AG09309 (cell line): ENCODE results near the gene FAM78A.
"Not testable (repeated sequence)": the region's sequence is repeated elsewhere in the genome, so short reads cannot be mapped to it uniquely, and the experiment has no call there.

Experiments
- DNase-seq: peaks from one replicate; pipeline ENCODE4 v3.0.0-alpha.2; 2010; ENCODE audit warnings: low read depth
- H3K4me3 ChIP-seq: 2 replicates; pipeline ENCODE4 v1.5.1; 2011; ENCODE audit warnings: mild to moderate bottlenecking, low read depth, low read length, moderate library complexity; ENCODE audit not compliant: control insufficient read depth
- CTCF ChIP-seq: IDR thresholded peaks from 2 replicates; pipeline ENCODE4 v1.5.1; 2011; ENCODE audit warnings: mild to moderate bottlenecking, low read depth, low read length, inconsistent platforms; ENCODE audit not compliant: insufficient read depth, control insufficient read depth; ENCODE audit errors: missing control alignments

FAM78A gene

GRCh38 chr9:131273856-131274673 is 2.2 kb downstream of the FAM78A start:
- no peak for DNase-seq
- TF ChIP-seq CTCF = no peak
- no peak overlapping the region for H3K4me3 ChIP-seq

- no peak overlapping the region for H3K4me3 ChIP-seq
- no peak for TF ChIP-seq CTCF
- no peak for DNase-seq
Measured at GRCh38 chr9:131273146-131273855, 3.0 kb downstream of the FAM78A start.

- no peak overlapping the region for H3K4me3 ChIP-seq
- DNase-seq = no peak
- no peak for TF ChIP-seq CTCF
Measured at GRCh38 chr9:131272212-131272611, 4.1 kb downstream of the FAM78A start.

GRCh38 chr9:131271506-131271931 is 4.8 kb downstream of the FAM78A start:
- H3K4me3 ChIP-seq = no peak overlapping the region
- no peak for TF ChIP-seq CTCF
- no peak for DNase-seq

- not testable (repeated sequence) for H3K4me3 ChIP-seq, DNase-seq
Measured at GRCh38 chr9:131271016-131271273, 5.4 kb downstream of the FAM78A start.

GRCh38 chr9:131270171-131271015 is 5.9 kb downstream of the FAM78A start:
- H3K4me3 ChIP-seq = no peak overlapping the region
- no peak for DNase-seq
- no peak for TF ChIP-seq CTCF
